Hepatocyte (in vitro differentiated cells): ENCODE results near the gene CHD6. TPM values are rescaled to one million over a fixed set of nuclear protein-coding genes. Genes with fewer than 3 reads are reported as not detected.

Experiments
- DNase-seq: peaks from one replicate; pipeline ENCODE4 v3.0.0-alpha.2; 2016; ENCODE audit warnings: low spot score
- H2AFZ ChIP-seq: fragments of 200-600 bp; sonication (generic); 2 replicates; pipeline ENCODE4 v1.6.0; 2016; ENCODE audit warnings: antibody characterized with exemption, mild to moderate bottlenecking
- H3K27ac ChIP-seq: fragments of 200-600 bp; sonication (generic); 2 replicates; pipeline ENCODE4 v1.5.1; 2016; ENCODE audit warnings: mild to moderate bottlenecking
- H3K27me3 ChIP-seq: fragments of 200-600 bp; sonication (generic); 2 replicates; pipeline ENCODE4 v1.6.1; 2016
- H3K36me3 ChIP-seq: fragments of 200-600 bp; sonication (generic); replicated peaks from 2 replicates; pipeline ENCODE4 v1.5.1; 2016; ENCODE audit warnings: low read depth; ENCODE audit not compliant: insufficient read depth
- H3K4me1 ChIP-seq: fragments of 200-600 bp; sonication (generic); 2 replicates; pipeline ENCODE4 v1.5.1; 2016; ENCODE audit warnings: mild to moderate bottlenecking, moderate library complexity; ENCODE audit not compliant: insufficient read depth
- H3K4me2 ChIP-seq: fragments of 200-600 bp; sonication (generic); 2 replicates; pipeline ENCODE4 v1.6.0; 2016
- H3K4me3 ChIP-seq: fragments of 200-600 bp; sonication (generic); 2 replicates; pipeline ENCODE4 v1.5.1; 2016; ENCODE audit warnings: mild to moderate bottlenecking
- H3K79me2 ChIP-seq: fragments of 200-600 bp; sonication (generic); 2 replicates; pipeline ENCODE4 v1.6.0; 2017; ENCODE audit warnings: mild to moderate bottlenecking
- H3K9me2 ChIP-seq: fragments of 200-600 bp; sonication (generic); replicated peaks from 2 replicates; pipeline ENCODE4 v1.6.0; 2017; ENCODE audit warnings: mild to moderate bottlenecking; ENCODE audit not compliant: insufficient read depth
- H3K9me3 ChIP-seq: fragments of 200-600 bp; sonication (generic); 2 replicates; pipeline ENCODE4 v1.5.1; 2016; ENCODE audit warnings: low read depth, mild to moderate bottlenecking
- H4K20me1 ChIP-seq: fragments of 200-600 bp; sonication (generic); 2 replicates; pipeline ENCODE4 v1.6.0; 2016; ENCODE audit warnings: mild to moderate bottlenecking; ENCODE audit not compliant: insufficient read depth, poor library complexity, severe bottlenecking
- EZH2 ChIP-seq: fragments of 200-600 bp; sonication (generic); IDR thresholded peaks from 2 replicates; pipeline ENCODE4 v1.6.1; 2016; ENCODE audit warnings: antibody characterized with exemption, mild to moderate bottlenecking, borderline replicate concordance
- EZH2phosphoT487 ChIP-seq: fragments of 200-600 bp; sonication (generic); IDR thresholded peaks from one replicate; pipeline ENCODE4 v1.6.1; 2018; ENCODE audit warnings: antibody characterized with exemption, mild to moderate bottlenecking, low read depth, moderate library complexity; ENCODE audit not compliant: unreplicated experiment, severe bottlenecking
- WGBS: methylation state at CpG from one replicate; pipeline ENCODE4 v1.1.6; 2016; ENCODE audit warnings: low lambda C conversion rate; ENCODE audit errors: missing lambda C conversion rate; 5-methylcytosine and 5-hydroxymethylcytosine counted together
- polyA plus RNA-seq: library from polyadenylated mRNA; unstranded; fragments of >200 nt; fragmentation: Nextera tagmentation; extraction: Ambion mirVana; gene quantifications from 2 replicates; pipeline ENCODE4 v1.2.1, GENCODE V29; 2016
- total RNA-seq: library from RNA; depleted of rRNA; stranded (reverse); fragments of >200 nt; gene quantifications from 2 replicates; pipeline ENCODE4 v1.2.3, GENCODE V29; 2014
- TF ChIP-seq, protein P1 (sequence below): fragments of 200-600 bp; sonication (generic); IDR thresholded peaks from 2 replicates; pipeline ENCODE4 v1.5.1; 2016; ENCODE audit warnings: antibody characterized with exemption, mild to moderate bottlenecking; ENCODE audit not compliant: poor library complexity

The CHD6 gene
- total and polyA plus RNA-seq, 2 experiments from 2014 or later = 31.0 to 56.0 TPM

DNA sequence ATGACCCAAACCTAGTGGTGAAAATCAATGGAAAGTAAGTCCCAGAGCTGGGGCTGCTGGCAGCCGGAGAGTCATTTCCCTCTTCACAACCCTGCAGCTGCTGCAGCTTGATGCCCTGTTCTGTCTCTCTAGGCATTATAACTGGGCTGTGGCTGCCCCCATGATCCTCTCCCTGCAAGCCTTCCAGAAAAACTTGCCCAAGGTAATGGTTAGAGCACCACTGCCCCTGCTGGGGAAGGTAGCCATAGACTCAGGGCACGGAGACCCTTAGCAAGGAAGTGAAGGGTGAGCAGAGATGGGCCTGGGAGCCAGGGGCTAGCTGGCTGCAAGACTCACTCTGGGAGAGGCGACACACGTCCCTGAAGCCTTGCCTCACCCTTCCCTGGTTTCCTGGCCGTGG lies 265.5 kb downstream of the CHD6 start:
- Histone ChIP-seq H3K9me2 (no peaks in the 10 kb centered on the region), H4K20me1 (no peaks in the 10 kb centered on the region), H3K4me2 (no peak overlapping the region), H2AFZ (no peak overlapping the region), H3K4me3 (no peak overlapping the region), H3K27me3 (no peaks in the 10 kb centered on the region), H3K27ac (no peak overlapping the region), H3K4me1 (peaks cover 3% of the 10 kb centered on the region), H3K9me3 (no peaks in the 10 kb centered on the region), H3K36me3 (no peaks in the 10 kb centered on the region), H3K79me2 (no peaks in the 10 kb centered on the region)
- WGBS = 90% methylated on average over 5 of the region's 5 CpGs
- TF ChIP-seq EZH2 = no peak
- TF ChIP-seq, protein P1, sequence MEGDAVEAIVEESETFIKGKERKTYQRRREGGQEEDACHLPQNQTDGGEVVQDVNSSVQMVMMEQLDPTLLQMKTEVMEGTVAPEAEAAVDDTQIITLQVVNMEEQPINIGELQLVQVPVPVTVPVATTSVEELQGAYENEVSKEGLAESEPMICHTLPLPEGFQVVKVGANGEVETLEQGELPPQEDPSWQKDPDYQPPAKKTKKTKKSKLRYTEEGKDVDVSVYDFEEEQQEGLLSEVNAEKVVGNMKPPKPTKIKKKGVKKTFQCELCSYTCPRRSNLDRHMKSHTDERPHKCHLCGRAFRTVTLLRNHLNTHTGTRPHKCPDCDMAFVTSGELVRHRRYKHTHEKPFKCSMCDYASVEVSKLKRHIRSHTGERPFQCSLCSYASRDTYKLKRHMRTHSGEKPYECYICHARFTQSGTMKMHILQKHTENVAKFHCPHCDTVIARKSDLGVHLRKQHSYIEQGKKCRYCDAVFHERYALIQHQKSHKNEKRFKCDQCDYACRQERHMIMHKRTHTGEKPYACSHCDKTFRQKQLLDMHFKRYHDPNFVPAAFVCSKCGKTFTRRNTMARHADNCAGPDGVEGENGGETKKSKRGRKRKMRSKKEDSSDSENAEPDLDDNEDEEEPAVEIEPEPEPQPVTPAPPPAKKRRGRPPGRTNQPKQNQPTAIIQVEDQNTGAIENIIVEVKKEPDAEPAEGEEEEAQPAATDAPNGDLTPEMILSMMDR = no peak
- TF ChIP-seq EZH2phosphoT487 = no peak
- no peak for DNase-seq

DNA sequence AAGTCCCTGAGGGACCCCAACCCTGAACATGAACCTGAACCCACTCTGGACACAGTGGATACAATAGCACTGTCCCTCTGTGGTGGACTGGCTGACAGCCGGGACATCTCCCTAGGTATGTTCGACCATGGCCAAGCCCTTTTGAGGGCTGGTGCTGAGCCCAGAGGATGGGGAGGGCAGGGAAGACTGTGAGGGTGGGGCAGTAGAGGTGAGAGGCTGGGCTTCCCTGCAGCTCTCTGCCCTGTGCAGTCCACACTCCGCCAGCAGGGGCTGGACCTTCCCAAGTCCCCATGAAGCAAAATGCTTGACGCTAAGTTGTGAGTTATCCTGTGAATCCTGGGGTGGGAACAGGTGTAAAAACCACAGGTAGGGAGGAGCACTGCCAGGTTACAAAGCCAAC lies 266.1 kb downstream of the CHD6 start:
- Histone ChIP-seq H3K27me3 (no peaks in the 10 kb centered on the region), H3K79me2 (no peaks in the 10 kb centered on the region), H4K20me1 (no peaks in the 10 kb centered on the region), H3K9me3 (no peaks in the 10 kb centered on the region), H3K4me1 (peaks cover 5% of the 10 kb centered on the region), H3K27ac (no peak overlapping the region), H3K36me3 (no peaks in the 10 kb centered on the region), H3K4me3 (no peak overlapping the region), H3K4me2 (no peak overlapping the region), H2AFZ (no peak overlapping the region), H3K9me2 (no peaks in the 10 kb centered on the region)
- TF ChIP-seq, protein P1 = no peak
- TF ChIP-seq EZH2 (no peak), EZH2phosphoT487 (no peak)
- no peak for DNase-seq
- WGBS = 84% methylated on average over 4 of the region's 4 CpGs
